GM15510 (cell line): ENCODE results near the gene RUBCNL.
A peak's percentile ranks its signal among the peaks of the same experiment; 100 is the strongest.

Source experiments
- POLR2A ChIP-seq: IDR thresholded peaks from 3 replicates; pipeline ENCODE4 v1.6.1; 2011; ENCODE audit warnings: borderline replicate concordance; ENCODE audit not compliant: insufficient read length; ENCODE audit errors: extremely low read depth

Gene RUBCNL

GRCh38 chr13:46383383-46383782, 3.7 kb downstream of the RUBCNL start:
- no peak for TF ChIP-seq POLR2A

DNA sequence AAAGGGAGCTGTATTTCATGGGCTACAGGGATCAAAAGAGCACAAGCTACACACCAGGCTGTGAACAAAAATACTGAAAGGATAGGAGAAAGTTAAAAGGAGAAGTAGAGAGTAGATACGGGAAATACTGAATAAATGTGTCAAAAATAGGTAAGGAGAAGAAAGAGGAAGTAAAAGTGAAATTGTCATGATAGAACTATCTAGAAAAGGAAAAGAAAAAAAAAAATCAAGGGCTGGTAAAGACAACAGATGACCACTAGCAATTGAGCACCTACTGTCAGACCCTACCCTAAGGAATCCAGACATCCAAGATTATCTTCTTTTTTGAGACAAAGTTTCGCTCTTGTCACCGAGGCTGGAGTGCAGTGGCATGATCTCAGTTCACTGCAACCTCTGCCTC, 4.8 kb downstream of the RUBCNL start:
- TF ChIP-seq POLR2A: peak; percentile 18

- no peak for TF ChIP-seq POLR2A
These were observed 6.8 kb downstream of the RUBCNL start for GRCh38 chr13:46380242-46380641.

- no peak for TF ChIP-seq POLR2A
These were observed 7.4 kb downstream of the RUBCNL start for GRCh38 chr13:46379611-46380010.

GRCh38 chr13:46378411-46378810, 8.6 kb downstream of the RUBCNL start:
- TF ChIP-seq POLR2A: no peak

GRCh38 chr13:46377554-46377953, 9.5 kb downstream of the RUBCNL start:
- TF ChIP-seq POLR2A: no peak

- no peak for TF ChIP-seq POLR2A
These were observed 12.3 kb downstream of the RUBCNL start for GRCh38 chr13:46374710-46375109.

DNA sequence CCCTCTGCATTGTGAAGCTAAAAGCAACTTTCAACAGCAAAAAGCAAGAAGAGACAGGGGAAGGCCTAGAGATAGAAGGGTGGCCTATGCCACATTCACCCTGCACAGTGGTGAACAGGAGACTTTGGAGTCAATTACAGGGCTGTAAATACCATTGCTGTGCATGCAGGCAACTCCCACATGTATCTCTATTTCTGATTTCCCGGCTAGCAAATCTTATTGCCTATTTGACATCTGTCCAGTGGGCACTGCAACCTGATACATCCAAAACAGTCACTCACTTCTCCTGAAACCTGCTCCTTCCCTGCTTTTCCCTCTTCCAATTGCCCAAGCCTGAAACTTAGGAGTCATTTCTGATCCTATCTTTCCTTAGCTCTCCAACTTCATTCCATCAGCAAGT, 13.4 kb downstream of the RUBCNL start:
- no peak for TF ChIP-seq POLR2A

DNA sequence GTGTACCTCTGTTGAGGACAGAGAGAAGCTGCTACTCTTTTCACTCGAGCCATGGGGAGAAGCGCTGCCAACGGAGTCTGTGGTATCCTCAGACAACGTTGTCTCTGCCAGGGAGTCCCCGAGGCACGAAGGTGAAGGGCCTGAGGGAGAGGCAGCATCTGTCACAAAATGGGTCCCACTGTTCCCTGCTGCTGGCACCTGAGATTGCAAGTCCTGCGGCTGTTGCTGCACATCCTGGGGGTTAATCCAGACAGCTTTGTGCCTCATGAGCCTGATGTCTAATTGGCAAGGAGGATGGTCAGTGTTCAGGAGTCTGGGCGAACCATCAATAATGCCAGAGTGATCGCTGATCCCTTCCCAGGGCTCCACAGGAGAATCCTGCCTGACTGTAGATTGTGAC, 15.0 kb downstream of the RUBCNL start:
- TF ChIP-seq POLR2A: no peak

DNA sequence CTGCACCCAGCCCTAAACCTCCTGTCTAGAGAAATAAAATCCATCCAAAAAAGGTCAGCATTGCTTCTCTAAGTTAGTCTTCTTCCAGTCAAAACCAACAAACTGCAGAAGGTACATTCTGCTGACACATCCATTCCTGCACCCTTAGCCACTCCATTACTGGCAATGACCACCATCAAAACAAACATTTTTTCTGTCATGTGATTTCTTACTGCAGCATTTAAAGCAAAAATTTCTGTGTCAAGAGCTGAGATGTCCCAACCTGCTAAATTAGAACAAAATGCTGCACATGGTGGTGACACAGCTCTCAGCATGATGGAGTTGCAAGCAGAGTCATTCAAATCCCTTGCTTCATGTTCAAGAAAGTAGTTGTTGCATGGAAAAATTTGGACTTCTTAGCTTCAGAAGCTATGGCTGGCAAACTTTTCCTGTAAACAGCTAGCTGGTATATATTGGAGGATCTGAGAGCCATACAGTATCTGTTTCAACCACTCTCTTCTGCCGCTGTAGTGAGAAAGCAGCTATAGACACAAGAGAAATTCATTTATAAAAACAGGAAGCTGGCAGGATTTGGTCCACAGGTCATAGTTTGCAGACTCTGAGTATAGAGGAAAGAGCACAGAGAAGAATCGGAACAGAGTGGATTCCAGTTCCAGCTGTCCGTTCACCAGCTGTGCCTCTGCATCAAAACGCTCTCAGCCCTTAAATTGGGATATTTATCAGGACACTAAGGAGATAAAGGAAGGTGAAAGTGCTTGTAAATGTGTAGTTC, 17.4 kb downstream of the RUBCNL start:
- no peak for TF ChIP-seq POLR2A

DNA sequence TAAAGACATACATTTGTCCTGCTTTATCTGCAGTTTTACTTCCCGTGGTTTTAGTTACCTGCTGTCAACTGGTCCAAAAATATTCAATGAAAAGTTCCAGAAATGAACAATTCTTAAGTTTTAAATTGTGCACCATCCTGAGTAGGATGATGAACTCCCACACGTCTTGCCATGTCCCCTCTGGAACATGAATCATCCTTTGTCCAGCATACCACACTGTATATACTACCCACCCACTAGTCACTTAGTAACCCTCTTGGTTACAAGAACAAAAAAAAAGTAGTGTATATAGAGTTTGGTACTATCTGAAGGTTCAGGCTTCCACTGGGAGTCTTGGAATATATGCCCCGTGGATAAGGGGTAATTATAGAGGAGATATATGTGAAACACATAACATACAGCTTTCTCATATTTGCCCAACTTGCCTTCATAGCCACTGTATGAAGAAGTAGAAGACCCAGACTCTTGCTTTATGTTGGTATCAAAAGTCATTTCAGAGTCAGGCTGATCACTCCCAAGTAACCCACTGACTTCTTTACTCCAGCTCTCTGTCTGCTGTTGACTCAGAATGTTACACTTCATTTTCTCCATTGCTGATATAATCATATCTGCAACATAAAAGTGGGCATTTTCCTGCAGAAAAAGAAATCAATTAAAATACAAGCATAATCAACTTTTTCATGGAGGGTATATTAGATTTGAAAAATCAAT, 19.3 kb downstream of the RUBCNL start:
- TF ChIP-seq POLR2A: no peak

- TF ChIP-seq POLR2A: no peak
These were observed 25.6 kb downstream of the RUBCNL start for GRCh38 chr13:46361276-46361934.

DNA sequence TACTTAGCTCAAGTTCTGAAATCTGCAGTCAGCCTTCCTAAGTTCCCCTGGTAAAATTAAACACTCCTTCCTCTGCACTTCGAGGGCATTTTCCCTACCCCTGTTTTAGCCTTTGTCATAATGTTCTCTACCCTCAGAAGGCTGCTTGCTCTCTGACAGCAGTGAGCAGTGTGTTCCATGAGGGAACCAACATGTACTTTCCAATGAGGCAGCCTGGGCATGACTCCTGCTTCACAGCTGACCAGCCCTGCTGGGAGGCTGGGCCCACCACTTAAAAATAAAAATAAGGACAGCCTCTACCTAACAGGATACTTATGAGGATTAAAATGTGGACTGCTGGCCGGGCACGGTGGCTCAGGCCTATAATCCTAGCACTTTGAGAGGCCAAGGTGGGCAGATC, 26.4 kb downstream of the RUBCNL start:
- TF ChIP-seq POLR2A: no peak

GRCh38 chr13:46359714-46360113, 27.3 kb downstream of the RUBCNL start:
- TF ChIP-seq POLR2A: no peak

DNA sequence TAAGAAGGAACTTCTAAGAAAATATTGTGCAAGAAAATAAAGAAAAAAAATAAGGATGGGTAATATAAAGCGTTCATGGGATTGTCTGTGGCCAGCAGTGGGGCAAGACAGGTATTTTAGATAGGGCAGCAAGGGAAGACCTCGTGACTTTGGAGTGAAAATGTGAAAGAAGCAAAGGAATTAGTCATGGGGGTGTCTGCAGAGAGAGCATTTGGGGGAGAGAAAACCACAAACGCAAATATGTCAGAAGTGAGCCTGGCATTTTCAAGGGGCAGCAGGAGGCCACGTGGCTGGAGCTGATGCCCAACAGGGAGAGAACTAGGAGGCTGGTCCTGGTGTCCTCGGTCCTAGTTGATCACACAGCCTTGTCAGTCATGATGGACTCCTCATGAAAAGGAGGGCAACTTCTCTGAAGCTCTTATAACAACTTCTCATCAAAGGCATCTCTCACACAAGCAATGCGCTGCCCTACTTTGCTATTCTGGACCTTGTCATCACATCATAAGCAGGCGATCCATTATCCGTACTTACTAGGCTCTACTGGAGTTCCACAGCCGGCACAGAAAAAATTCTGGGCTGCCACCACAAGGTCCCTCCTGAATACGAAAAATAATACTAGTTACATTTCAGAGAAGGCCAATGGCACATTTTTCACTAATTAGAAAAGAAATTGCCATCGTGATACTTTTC, 31.0 kb downstream of the RUBCNL start:
- TF ChIP-seq POLR2A: no peak

DNA sequence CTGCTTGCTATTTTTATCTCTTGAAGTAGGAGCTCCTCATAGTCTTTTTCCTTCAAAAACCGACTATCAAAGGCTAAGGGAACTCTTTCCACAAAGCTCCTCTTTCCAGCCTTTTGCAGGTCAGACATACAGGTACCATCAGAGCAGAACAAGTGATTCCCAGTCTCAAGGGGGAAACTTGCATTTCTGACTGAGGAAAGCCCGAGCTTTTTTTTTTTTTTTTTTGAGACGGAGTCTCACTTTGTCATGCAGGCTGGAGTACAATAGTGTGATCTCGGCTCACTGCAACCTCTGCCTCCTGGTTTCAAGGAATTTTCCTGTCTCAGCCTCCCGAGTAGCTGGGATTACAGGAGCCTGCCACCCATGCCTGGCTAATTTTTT, 32.0 kb downstream of the RUBCNL start:
- no peak for TF ChIP-seq POLR2A
